ENCODE measurements around the gene DLG1. TPM values are rescaled to one million over a fixed set of nuclear protein-coding genes. Genes with fewer than 3 reads are reported as not detected.

The DLG1 gene
- total RNA-seq, 1 donor from 2014 or later = 168 TPM

DNA sequence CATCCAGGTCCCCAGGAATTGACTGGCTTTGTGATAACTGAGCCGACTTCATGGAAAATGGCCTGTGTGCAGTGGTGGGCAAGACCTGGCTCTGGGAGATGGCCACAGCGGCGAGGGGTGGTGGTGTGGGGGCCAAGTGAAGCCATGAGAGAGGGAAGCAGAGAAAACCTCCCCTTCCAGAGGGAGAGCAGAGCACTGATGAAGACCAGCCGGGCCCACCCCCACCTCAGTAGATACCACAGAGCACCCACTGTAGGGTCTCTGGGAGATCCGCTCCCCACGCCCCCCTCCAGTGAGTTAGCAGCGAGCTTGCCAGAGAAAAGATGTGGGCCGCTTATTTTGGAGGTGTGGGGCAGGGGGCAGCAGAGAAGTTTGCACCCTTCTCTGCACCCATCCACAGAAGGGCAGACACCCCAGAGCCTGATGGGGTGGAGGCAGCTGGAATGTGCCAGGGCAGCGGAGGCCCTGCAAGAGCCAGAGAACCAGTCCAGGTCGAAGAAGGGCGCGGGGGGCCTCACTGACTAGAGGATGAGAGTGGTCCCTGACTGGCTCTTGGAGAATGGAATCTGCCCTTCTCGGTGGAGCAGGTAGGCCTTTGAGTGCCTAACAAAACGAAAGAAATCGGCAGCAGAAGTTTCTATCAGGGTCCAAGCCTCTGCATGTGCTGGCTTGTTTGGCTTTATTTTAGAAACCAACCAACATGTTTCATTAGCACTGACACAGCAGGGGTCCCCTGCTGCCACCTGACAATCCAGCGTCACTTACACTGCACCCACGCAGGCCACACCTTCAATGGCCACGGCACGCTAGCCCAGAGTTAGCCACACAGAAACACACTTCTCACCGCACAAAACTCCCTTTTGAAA, 297.1 kb downstream of the DLG1 start:
- Mint-ChIP-seq H3K27ac (ENCODE audit: unreplicated experiment) (no peak overlapping the region), H3K9me3 (ENCODE audit: unreplicated experiment) (no peaks in the 10 kb centered on the region), H3K36me3 (ENCODE audit: unreplicated experiment) (peaks cover 2% of the 10 kb centered on the region), H3K4me1 (ENCODE audit: unreplicated experiment) (peaks cover 6% of the 10 kb centered on the region), H3K27me3 (ENCODE audit: unreplicated experiment) (no peaks in the 10 kb centered on the region), H3K4me3 (ENCODE audit: unreplicated experiment) (peak overlapping the region; percentile 65)
- TF ChIP-seq, protein P1, sequence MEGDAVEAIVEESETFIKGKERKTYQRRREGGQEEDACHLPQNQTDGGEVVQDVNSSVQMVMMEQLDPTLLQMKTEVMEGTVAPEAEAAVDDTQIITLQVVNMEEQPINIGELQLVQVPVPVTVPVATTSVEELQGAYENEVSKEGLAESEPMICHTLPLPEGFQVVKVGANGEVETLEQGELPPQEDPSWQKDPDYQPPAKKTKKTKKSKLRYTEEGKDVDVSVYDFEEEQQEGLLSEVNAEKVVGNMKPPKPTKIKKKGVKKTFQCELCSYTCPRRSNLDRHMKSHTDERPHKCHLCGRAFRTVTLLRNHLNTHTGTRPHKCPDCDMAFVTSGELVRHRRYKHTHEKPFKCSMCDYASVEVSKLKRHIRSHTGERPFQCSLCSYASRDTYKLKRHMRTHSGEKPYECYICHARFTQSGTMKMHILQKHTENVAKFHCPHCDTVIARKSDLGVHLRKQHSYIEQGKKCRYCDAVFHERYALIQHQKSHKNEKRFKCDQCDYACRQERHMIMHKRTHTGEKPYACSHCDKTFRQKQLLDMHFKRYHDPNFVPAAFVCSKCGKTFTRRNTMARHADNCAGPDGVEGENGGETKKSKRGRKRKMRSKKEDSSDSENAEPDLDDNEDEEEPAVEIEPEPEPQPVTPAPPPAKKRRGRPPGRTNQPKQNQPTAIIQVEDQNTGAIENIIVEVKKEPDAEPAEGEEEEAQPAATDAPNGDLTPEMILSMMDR (IDR thresholded peaks at IDR 0.05) = no peak
- no peak for DNase-seq (ENCODE audit: extremely low spot score, unreplicated experiment)

DNA sequence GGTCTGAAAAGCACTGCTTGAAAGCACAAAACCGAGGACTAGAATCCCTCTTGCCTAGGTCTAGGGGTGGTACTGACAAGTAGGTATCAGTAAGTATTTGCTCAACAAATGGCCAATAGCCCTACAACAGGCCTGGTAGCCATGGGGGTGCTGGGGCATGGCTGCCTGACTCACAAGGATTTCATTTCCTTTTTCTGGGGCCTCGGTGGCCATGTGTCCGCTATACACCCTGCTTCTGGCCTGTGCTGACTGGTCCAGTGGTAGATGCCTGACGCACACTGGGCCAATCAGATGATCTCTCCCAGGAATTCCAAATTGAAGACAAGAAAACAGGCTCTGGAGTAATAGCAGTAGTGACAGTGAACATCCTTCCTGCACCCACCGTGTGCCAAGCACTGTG, 298.2 kb downstream of the DLG1 start:
- Mint-ChIP-seq H3K27ac (ENCODE audit: unreplicated experiment) (no peak overlapping the region), H3K4me1 (ENCODE audit: unreplicated experiment) (peaks cover 6% of the 10 kb centered on the region), H3K9me3 (ENCODE audit: unreplicated experiment) (no peaks in the 10 kb centered on the region), H3K36me3 (ENCODE audit: unreplicated experiment) (peaks cover 2% of the 10 kb centered on the region), H3K4me3 (ENCODE audit: unreplicated experiment) (no peak overlapping the region), H3K27me3 (ENCODE audit: unreplicated experiment) (no peaks in the 10 kb centered on the region)
- TF ChIP-seq, protein P1 (IDR thresholded peaks at IDR 0.05) = no peak
- no peak for DNase-seq (ENCODE audit: extremely low spot score, unreplicated experiment)

DNA sequence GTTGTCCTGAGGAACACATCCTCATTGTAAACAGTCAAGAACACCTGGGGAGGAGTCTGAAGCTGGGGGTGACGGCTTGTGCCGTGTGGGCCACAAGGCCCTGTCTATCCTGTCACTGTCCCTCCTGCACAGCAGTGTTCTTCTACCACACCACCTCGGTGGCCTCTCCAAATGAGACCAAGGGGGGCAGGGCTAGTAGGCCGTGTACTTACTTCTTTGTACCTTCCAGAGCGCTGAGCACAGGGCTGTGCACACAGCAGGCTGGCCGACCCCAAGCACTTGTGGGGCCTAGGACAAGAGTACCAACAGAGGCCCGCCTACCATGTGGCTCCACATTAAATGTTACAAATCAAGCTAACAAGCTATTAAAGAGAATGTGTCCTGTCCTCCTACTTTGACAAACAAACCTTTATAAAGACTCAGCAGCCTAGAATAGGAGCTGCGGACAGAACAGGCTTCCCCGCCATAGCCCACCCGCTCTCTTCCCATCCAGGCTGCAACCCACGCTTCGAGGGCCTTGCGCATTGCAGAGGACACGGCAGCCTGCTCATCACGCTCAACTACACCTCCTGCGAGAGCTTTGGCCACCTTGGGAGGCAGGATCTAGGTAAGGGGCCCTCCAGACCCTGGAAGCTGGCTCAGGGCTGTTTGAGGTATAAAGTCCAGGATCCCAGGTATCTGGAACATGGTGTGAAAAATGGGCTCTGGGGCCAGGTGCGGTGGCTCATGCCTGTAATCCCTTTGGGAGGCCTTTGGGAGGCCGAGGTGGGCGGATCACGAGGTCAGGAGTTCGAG, 299.2 kb downstream of the DLG1 start:
- Mint-ChIP-seq H3K27me3 (ENCODE audit: unreplicated experiment) (no peaks in the 10 kb centered on the region), H3K4me3 (ENCODE audit: unreplicated experiment) (no peak overlapping the region), H3K4me1 (ENCODE audit: unreplicated experiment) (peaks cover 3% of the 10 kb centered on the region), H3K9me3 (ENCODE audit: unreplicated experiment) (no peaks in the 10 kb centered on the region), H3K36me3 (ENCODE audit: unreplicated experiment) (no peaks in the 10 kb centered on the region), H3K27ac (ENCODE audit: unreplicated experiment) (no peak overlapping the region)
- no peak for DNase-seq (ENCODE audit: extremely low spot score, unreplicated experiment)
- TF ChIP-seq, protein P1 (IDR thresholded peaks at IDR 0.05) = no peak

DNA sequence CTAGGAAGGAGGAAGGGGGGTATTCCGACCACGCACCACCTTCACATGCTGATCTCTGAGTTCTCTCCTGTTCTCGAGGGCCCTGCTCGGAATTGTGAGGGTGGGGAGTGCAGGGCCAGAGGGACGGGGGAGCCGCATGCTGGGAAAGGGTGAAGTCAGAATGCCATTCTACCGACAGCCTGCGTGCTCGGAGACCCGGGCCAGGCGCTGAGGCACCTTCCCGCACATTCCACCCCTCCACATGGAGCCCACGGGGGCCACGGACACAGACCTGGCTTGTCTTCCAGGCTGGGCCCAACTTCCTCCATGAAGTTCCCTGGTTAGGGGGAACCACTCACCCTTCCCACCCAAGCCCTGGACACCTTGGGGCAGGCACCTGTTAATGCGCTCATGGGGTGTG, 301.1 kb downstream of the DLG1 start:
- TF ChIP-seq, protein P1 (IDR thresholded peaks at IDR 0.05) = no peak
- no peak overlapping the region for H3K4me3 Mint-ChIP-seq (ENCODE audit: unreplicated experiment)
- no peak for DNase-seq (ENCODE audit: extremely low spot score, unreplicated experiment)

More for the DNA sequence above, 301.1 kb downstream of the DLG1 start:
- Mint-ChIP-seq H3K27me3 (ENCODE audit: unreplicated experiment) (no peaks in the 10 kb centered on the region), H3K4me1 (ENCODE audit: unreplicated experiment) (no peaks in the 10 kb centered on the region), H3K9me3 (ENCODE audit: unreplicated experiment) (no peaks in the 10 kb centered on the region), H3K27ac (ENCODE audit: unreplicated experiment) (no peak overlapping the region), H3K36me3 (ENCODE audit: unreplicated experiment) (no peaks in the 10 kb centered on the region)
